Measurements from ENCODE around the gene PPM1H.

Gene PPM1H

GRCh38 chr12:62631471-62632410, 303.2 kb downstream of the PPM1H start:
- TF ChIP-seq CTCF (IDR thresholded peaks at IDR 0.05; ENCODE audit: low read depth, low read length), result peak; percentile 66
- peak; percentile 66 for DNase-seq (ENCODE audit: extremely low read depth, low read depth)

GRCh38 chr12:62629971-62630739, 304.8 kb downstream of the PPM1H start:
- no peak for TF ChIP-seq CTCF (IDR thresholded peaks at IDR 0.05; ENCODE audit: low read depth, low read length)
- no peak for DNase-seq (ENCODE audit: extremely low read depth, low read depth)

- TF ChIP-seq CTCF (IDR thresholded peaks at IDR 0.05; ENCODE audit: low read depth, low read length), result no peak
- no peak for DNase-seq (ENCODE audit: extremely low read depth, low read depth)
Measured at GRCh38 chr12:62629413-62629812, 305.5 kb downstream of the PPM1H start.

- no peak for DNase-seq (ENCODE audit: extremely low read depth, low read depth)
- no peak for TF ChIP-seq CTCF (IDR thresholded peaks at IDR 0.05; ENCODE audit: low read depth, low read length)
Measured at GRCh38 chr12:62627181-62627580, 307.8 kb downstream of the PPM1H start.

GRCh38 chr12:62625228-62625627, 309.7 kb downstream of the PPM1H start:
- TF ChIP-seq CTCF (IDR thresholded peaks at IDR 0.05; ENCODE audit: low read depth, low read length), result no peak
- DNase-seq (ENCODE audit: extremely low read depth, low read depth), result no peak

- no peak for DNase-seq (ENCODE audit: extremely low read depth, low read depth)
- TF ChIP-seq CTCF (IDR thresholded peaks at IDR 0.05; ENCODE audit: low read depth, low read length), result no peak
Measured at GRCh38 chr12:62622177-62622576, 312.8 kb downstream of the PPM1H start.

Data from AG09319 (cell line).